ENCODE measurements around the gene GOLT1A. TPM values are rescaled to one million over a fixed set of nuclear protein-coding genes. Genes with fewer than 3 reads are reported as not detected.

GOLT1A gene
- total and polyA plus RNA-seq, 10 of the 15 experiments (the other 5 are each of a cell fraction or from before 2014, with no cell fraction given), result 0.09 to 0.46 TPM; not detected in 8

GRCh38 chr1:204242920-204243319 is 29.1 kb upstream of the GOLT1A start (continued):
- TF ChIP-seq CUX1 (IDR thresholded peaks at IDR 0.05; ENCODE audit: insufficient replicate concordance, low read depth, low read length) (no peak), STAT3 (IDR thresholded peaks at IDR 0.05; ENCODE audit: low read depth, low read length) (no peak), CTCF (IDR thresholded peaks at IDR 0.05 in 2 of 3, conservative IDR thresholded peaks at IDR 0.05 in 1 of 3; ENCODE audit: control insufficient read depth in 2 of 3, extremely low read depth in 1 of 3, insufficient read depth in 1 of 3, low read depth in 3 of 3, low read length in 3 of 3) (no peak), RCOR1 (conservative IDR thresholded peaks at IDR 0.05; ENCODE audit: low read depth, low read length) (no peak)

GRCh38 chr1:204241914-204242313 is 28.1 kb upstream of the GOLT1A start:
- CTCF ChIA-PET, result no interaction called here

More at GRCh38 chr1:204241914-204242313, 28.1 kb upstream of the GOLT1A start:
- Histone ChIP-seq H2AFZ (ENCODE audit: control insufficient read depth, low read depth, low read length) (no peak overlapping the region), H3K27me3 (replicated peaks in 1 of 2; ENCODE audit: control insufficient read depth in 2 of 2, insufficient read depth in 2 of 2, low read length in 1 of 2) (peaks cover 0 to 2% of the 10 kb centered on the region in 2 experiments; a peak in 3 of 4 replicates), H3K9ac (ENCODE audit: control insufficient read depth, insufficient read depth, low read length) (no peak overlapping the region), H3K9me3 (replicated peaks; ENCODE audit: control insufficient read depth, insufficient read depth, low read length) (no peaks in the 10 kb centered on the region), H3K79me2 (ENCODE audit: control insufficient read depth, insufficient read depth, low read length) (no peaks in the 10 kb centered on the region), H4K20me1 (ENCODE audit: control insufficient read depth, insufficient read depth) (no peaks in the 10 kb centered on the region), H3K4me2 (ENCODE audit: control insufficient read depth, insufficient read depth) (no peak overlapping the region), H3K4me1 (ENCODE audit: control insufficient read depth, insufficient read depth, low read length) (no peaks in the 10 kb centered on the region), H3K27ac (ENCODE audit: control insufficient read depth, insufficient read depth) (no peak overlapping the region), H3K36me3 (ENCODE audit: control insufficient read depth in 2 of 2, insufficient read depth in 2 of 2, low read length in 1 of 2) (no peaks in the 10 kb centered on the region), H3K4me3 (no peak overlapping the region)
- WGBS (ENCODE audit: insufficient coverage, insufficient replicate concordance, low lambda C conversion rate, missing lambda C conversion rate), result 0% methylated on average over 5 of the region's 5 CpGs
- TF ChIP-seq STAT1 (conservative IDR thresholded peaks at IDR 0.05) (no peak), WRNIP1 (IDR thresholded peaks at IDR 0.05; ENCODE audit: borderline replicate concordance, low read depth, low read length) (no peak), NKRF (conservative IDR thresholded peaks at IDR 0.05) (no peak), GATAD2B (conservative IDR thresholded peaks at IDR 0.05; ENCODE audit: low read depth) (no peak), BCL3 (IDR thresholded peaks at IDR 0.05; ENCODE audit: borderline replicate concordance, insufficient read depth, low read depth, low read length, poor library complexity, severe bottlenecking) (peak; percentile 65)
- no peak for DNase-seq (ENCODE audit: low read depth, low spot score)
- no TSS peak for BruUV-seq (replicated peaks)
- in situ Hi-C loops (cut with MboI), result no loop called here
- POLR2A ChIA-PET, result interaction anchor here (0.5 kb wide), 1 partner anchor 49 kb away, joined by 4 read pairs; no protein-coding TSS in a partner anchor
- no peak for ATAC-seq
- RAD21 ChIA-PET (ENCODE audit: unreplicated experiment), result no interaction called here
- intact Hi-C loops (cut with micrococcal nuclease; ENCODE audit: unreplicated experiment), result no loop called here
- FAIRE-seq, result no peak
- SMC1A ChIA-PET (ENCODE audit: uncharacterized antibody, unreplicated experiment), result no interaction called here
